Spleen (tissue), 11 donors: ENCODE data around the gene DLX3. TPM values are rescaled to one million over a fixed set of nuclear protein-coding genes. Genes with fewer than 3 reads are reported as not detected.

Experiments used
- DNase-seq: peaks from one replicate; pipeline ENCODE4 v3.0.0-alpha.2; 2020
- H3K27ac ChIP-seq, 8 donors: fragments of 200-600 bp; sonication (generic) in 7 of 8; 1 replicate in 4 of 8; 2 replicates in 4 of 8; pipeline versions ENCODE4 v1.5.0 to v1.8.0; 2016 to 2021; ENCODE audit warnings: inconsistent platforms in 4 of 8, mild to moderate bottlenecking in 4 of 8, moderate library complexity in 1 of 8
- H3K27me3 ChIP-seq, 7 donors: fragments of 200-600 bp; sonication (generic) in 6 of 7; replicated peaks in 1 of 7; 1 replicate in 4 of 7; 2 replicates in 3 of 7; pipeline versions ENCODE4 v1.5.0 to v1.8.0; 2016 to 2021; ENCODE audit warnings: inconsistent platforms in 3 of 7, mild to moderate bottlenecking in 1 of 7
- H3K36me3 ChIP-seq, 6 donors: fragments of 200-600 bp; sonication (generic) in 5 of 6; 1 replicate in 4 of 6; 2 replicates in 2 of 6; pipeline versions ENCODE4 v1.5.0 to v1.8.0; 2016 to 2021; ENCODE audit warnings: inconsistent platforms in 2 of 6
- H3K4me1 ChIP-seq, 6 donors: fragments of 200-600 bp; sonication (generic) in 5 of 6; 1 replicate in 3 of 6; 2 replicates in 3 of 6; pipeline versions ENCODE4 v1.5.0 to v1.8.0; 2016 to 2021; ENCODE audit warnings: inconsistent platforms in 3 of 6
- H3K4me3 ChIP-seq, 8 donors: fragments of 200-600 bp; sonication (generic) in 7 of 8; 1 replicate in 4 of 8; 2 replicates in 4 of 8; pipeline versions ENCODE4 v1.5.0 to v1.8.0; 2016 to 2021; ENCODE audit warnings: inconsistent platforms in 4 of 8, mild to moderate bottlenecking in 4 of 8, moderate library complexity in 2 of 8
- H3K9me3 ChIP-seq, 8 donors: fragments of 200-600 bp; sonication (generic) in 7 of 8; 1 replicate in 4 of 8; 2 replicates in 4 of 8; pipeline versions ENCODE4 v1.5.0 to v1.8.0; 2016 to 2021; ENCODE audit warnings: inconsistent platforms in 4 of 8
- CTCF ChIP-seq, 11 experiments: fragments of 200-600 bp in 7 of 11; fragments of 450-650 bp in 4 of 11; sonication (generic) in 4 of 11; IDR thresholded peaks in 8 of 11; conservative IDR thresholded peaks in 3 of 11; 1 replicate in 7 of 11; 2 replicates in 4 of 11; pipeline versions ENCODE4 v1.4.0 to v1.8.0; 2016 to 2021; ENCODE audit warnings: antibody characterized with exemption in 11 of 11, inconsistent platforms in 4 of 11, mild to moderate bottlenecking in 1 of 11
- POLR2A ChIP-seq, 3 donors: fragments of 450-650 bp; IDR thresholded peaks; one replicate each; pipeline ENCODE4 v1.5.1; 2017; ENCODE audit warnings: antibody characterized with exemption in 3 of 3, mild to moderate bottlenecking in 1 of 3
- POLR2AphosphoS5 ChIP-seq, 3 donors: sonication (generic); formaldehyde crosslinking; IDR thresholded peaks; one replicate each; pipeline ENCODE4 v1.5.1; 2017; ENCODE audit warnings: antibody characterized with exemption in 3 of 3
- WGBS, 5 donors: extraction: QIAGEN DNeasy Blood & Tissue Kit in 3 of 5; methylation state at CpG; one replicate each; pipeline versions ENCODE4 v1.1.5 to v1.1.7; 2013 to 2018; 5-methylcytosine and 5-hydroxymethylcytosine counted together
- intact Hi-C: fragments of 100-400 bp; cut with DNase I; formaldehyde crosslinking; loops from one replicate; pipeline ENCODE4 v1.15.0; 2023; ENCODE audit warnings: low total_unique reads
- polyA plus RNA-seq, 3 donors: library from polyadenylated mRNA; stranded (reverse); fragments of 200-250 nt; gene quantifications; one replicate each; pipeline ENCODE4 v1.2.1, GENCODE V29; 2013
- total RNA-seq, 7 donors: library from RNA; depleted of rRNA in 3 of 7; stranded (reverse); fragments of >200 nt in 3 of 7; fragmentation: NEBNext Ultra II Directional in 4 of 7; extraction: Animal tissue kit (Norgen Biotek cat#: 25700) in 4 of 7; gene quantifications; one replicate each; pipeline versions ENCODE4 v1.1.0 to v1.2.1, GENCODE V29; 2016 to 2021
- donor health status: healthy with polysubstance abuse.
- donor health status: DM: no; HTN: no; CAD: no; lungs with moderate emphysema.
- donor health status: DM: no; HTN: no; CAD: no.
- donor health status: Bipolar disorder and iron deficiency.
- donor health status: healthy.
- donor health status: DM: no; HTN: no; CAD: no.
- donor health status: DM: yes; HTN: yes; CAD: no.

The DLX3 gene
- total and polyA plus RNA-seq, 10 donors, result 0.02 TPM; not detected in 9

- H3K4me1 ChIP-seq, result peaks cover 17 to 52% (median 38%) of the 10 kb centered on the region in 6 donors
- 5 to 15% (median 8%) methylated on average over 43 to 57 of the region's 57 CpGs for WGBS, 5 donors
Observed at GRCh38 chr17:49972486-49973270, 22.3 kb downstream of the DLX3 start.

GRCh38 chr17:49971848-49972485 lies 23.1 kb downstream of the DLX3 start:
- Histone ChIP-seq H3K4me1 (peaks cover 17 to 52% (median 38%) of the 10 kb centered on the region in 6 donors), H3K4me3 (peak overlapping the region in 2 of 8 donors; percentile 19 to 40), H3K36me3 (no peaks in the 10 kb centered on the region), H3K27me3 (peaks cover 3 to 100% (median 74%) of the 10 kb centered on the region in 7 donors), H3K27ac (no peak overlapping the region), H3K9me3 (no peaks in the 10 kb centered on the region)
- no peak for DNase-seq
- no peak for TF ChIP-seq CTCF (IDR thresholded peaks at IDR 0.05 in 8 of 11, conservative IDR thresholded peaks at IDR 0.05 in 3 of 11)
- TF ChIP-seq POLR2A (IDR thresholded peaks at IDR 0.05), result no peak
- TF ChIP-seq POLR2AphosphoS5 (IDR thresholded peaks at IDR 0.05), result peak in 2 of 3 donors; percentile 22 to 30
- intact Hi-C loops, result no loop called here
- WGBS, 5 donors, result 2 to 6% (median 3%) methylated on average over 27 to 55 of the region's 55 CpGs

More at GRCh38 chr17:49972486-49973270, 22.3 kb downstream of the DLX3 start:
- Histone ChIP-seq H3K36me3 (no peaks in the 10 kb centered on the region), H3K27me3 (peaks cover 3 to 100% (median 71%) of the 10 kb centered on the region in 7 donors), H3K27ac (no peak overlapping the region), H3K9me3 (no peaks in the 10 kb centered on the region), H3K4me3 (peak overlapping the region in 2 of 8 donors; percentile 19 to 40)
- TF ChIP-seq POLR2AphosphoS5 (IDR thresholded peaks at IDR 0.05), result no peak
- TF ChIP-seq CTCF (IDR thresholded peaks at IDR 0.05 in 8 of 11, conservative IDR thresholded peaks at IDR 0.05 in 3 of 11), result no peak
- TF ChIP-seq POLR2A (IDR thresholded peaks at IDR 0.05), result no peak
- intact Hi-C loops, result no loop called here
- DNase-seq, result no peak

- DNase-seq, result no peak
- intact Hi-C loops, result no loop called here
- Histone ChIP-seq H3K36me3 (no peaks in the 10 kb centered on the region), H3K4me3 (peak overlapping the region in 1 of 8 donors; percentile 40), H3K4me1 (peaks cover 17 to 52% (median 38%) of the 10 kb centered on the region in 6 donors), H3K9me3 (no peaks in the 10 kb centered on the region), H3K27ac (no peak overlapping the region), H3K27me3 (peaks cover 6 to 100% (median 80%) of the 10 kb centered on the region in 7 donors)
- WGBS, 5 donors, result 9 to 16% (median 10%) methylated on average over 35 of the region's 35 CpGs
- no peak for TF ChIP-seq POLR2AphosphoS5 (IDR thresholded peaks at IDR 0.05)
- TF ChIP-seq CTCF (IDR thresholded peaks at IDR 0.05 in 8 of 11, conservative IDR thresholded peaks at IDR 0.05 in 3 of 11), result no peak
- no peak for TF ChIP-seq POLR2A (IDR thresholded peaks at IDR 0.05)
Observed at GRCh38 chr17:49971199-49971847, 23.7 kb downstream of the DLX3 start.
